NCI-H2029 (cell line): ENCODE data around the gene KLHDC10.
"Not testable (repeated sequence)": the region's sequence is repeated elsewhere in the genome, so short reads cannot be mapped to it uniquely, and the experiment has no call there.

Experiments used
- DNase-seq: peaks from one replicate; lab custom pipeline; 2025; lab: John Stamatoyannopoulos, UW

Gene KLHDC10

DNA sequence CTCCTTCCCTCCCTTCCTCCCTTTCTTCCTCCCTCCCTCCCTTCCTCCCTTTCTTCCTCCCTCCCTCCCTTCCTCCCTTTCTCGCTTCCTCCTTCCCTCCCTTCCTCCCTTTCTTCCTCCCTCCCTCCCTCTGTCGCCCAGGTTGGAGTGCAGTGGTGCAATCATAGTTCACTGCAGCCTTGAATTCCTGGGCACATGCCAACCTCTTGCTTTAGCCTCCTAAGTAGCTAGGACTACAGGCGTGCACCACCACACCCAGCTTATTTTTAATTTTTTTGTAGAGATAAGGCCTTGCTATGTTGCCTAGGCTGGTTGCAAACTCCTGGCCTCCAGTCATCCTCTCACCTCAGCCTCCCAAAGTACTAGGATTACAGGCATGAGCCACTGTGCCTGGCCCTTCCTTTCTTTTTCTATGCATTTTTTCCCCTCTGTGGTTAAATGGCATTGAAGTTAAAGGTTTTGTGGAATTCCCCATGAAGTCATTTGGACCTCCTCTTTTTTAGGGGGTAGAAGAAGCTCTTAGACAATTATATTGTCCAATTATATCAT, 9.6 kb downstream of the KLHDC10 start:
- no peak for DNase-seq

DNA sequence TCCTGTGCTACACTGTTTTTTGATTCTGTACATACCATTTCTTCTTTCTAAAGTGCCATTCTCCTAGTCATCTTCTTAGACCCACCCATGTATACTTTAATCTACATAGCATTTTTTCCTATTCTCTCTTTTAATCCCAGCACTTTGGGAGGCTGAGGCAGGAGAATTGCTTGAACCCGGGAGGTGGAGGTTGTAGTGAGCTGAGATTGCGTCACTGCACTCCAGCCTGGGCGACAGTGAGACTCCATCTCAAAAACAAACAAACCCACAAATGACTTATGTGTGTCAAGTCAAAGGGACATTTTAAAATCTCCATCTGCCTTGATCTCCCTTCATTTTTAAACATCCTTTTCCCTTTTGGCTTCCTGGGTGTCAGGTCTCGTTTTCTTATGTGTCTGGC, 13.2 kb downstream of the KLHDC10 start:
- not testable (repeated sequence) for DNase-seq

DNA sequence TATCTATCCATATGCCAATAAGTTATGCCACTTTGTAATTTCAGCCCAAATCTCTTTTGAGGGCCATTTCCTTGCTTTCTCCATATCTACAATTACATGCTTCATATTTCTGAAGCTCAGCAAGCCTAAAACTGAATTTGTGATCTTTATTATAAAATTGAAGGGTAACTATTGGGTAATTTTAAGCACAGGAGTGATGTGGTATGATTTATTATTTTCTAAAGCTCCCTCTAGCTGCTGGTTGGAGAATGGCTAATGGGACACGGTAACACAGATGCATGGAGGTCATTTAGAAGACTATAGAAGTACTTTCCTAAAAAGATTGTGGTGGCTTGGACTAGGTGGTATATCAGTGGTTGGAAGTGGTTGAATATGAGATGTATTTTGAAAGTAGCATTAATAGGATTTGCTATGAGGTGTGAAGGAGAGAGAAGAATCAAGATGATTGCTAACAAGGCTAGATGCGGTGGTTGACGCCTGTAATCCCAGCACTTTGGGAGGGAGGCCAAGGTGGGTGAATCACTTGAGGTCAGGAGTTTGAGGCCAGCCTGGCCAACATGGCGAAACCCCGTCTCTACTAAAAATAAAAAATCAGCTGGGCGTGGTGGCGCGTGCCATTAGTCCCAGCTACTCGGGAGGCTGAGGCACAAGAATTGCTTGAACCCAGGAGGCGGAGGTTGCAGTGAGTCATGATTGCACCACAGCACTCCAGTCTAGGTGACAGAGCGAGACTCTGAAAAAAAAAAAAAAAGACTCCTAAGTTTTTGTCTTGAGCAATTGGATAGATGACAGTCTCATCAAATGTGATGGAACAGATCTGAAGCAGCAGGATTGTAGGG, 13.9 kb downstream of the KLHDC10 start:
- DNase-seq = no peak

DNA sequence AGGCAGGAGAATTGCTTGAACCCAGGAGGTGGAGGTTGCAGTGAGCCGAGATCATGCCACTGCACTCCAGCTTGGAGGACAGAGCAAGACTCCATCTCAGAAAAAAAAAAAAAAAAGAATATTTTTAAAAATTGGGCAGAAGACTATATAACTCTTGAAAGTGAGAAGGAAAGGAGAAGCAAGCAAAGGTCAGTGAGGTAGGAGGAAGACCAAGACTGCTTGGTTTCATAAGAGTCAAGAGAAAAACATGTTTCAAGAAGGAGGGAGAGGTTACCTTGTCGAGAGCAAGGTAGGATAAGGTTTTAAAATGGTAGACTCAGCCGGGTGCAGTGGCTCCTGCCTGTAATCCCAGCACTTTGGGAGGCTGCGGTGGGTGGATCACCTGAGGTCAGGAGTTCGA, 14.9 kb downstream of the KLHDC10 start:
- DNase-seq = not testable (repeated sequence)

DNA sequence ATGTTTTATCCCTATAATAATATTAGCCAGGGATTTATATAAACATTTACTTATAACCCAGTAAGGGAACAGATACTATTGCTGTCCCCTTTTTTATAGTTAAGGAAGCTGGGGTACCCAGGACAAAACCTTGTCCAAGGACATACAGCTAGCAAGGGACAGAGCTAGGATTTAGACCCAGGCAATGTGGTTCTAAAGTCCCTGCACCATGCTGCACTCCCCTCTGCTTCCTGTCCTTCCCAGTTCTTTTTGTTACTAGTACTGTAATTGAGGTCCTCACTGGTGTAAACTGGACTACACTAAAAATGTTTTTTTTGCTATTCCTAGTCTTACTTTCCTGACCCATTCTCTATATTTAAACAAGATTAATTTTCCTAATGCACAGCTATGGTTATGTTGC, 16.6 kb downstream of the KLHDC10 start:
- DNase-seq = no peak

DNA sequence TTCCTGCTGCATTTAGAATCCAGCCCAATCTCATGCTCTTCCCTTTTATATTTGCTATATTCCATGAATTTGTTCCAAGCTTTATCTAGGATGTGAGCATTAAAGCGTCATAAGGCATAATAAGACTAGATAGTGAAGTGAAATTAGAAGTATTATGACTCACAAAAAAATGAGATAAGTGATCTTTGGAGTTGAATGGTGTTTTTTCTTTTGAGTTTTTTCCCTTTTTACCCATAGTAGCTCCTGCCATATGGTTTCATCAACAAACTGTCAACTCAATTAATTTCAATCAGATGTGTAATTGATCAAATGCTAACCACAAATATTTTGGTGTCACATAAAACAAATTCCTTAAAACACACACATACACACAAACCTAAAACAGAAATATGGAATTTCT, 17.0 kb downstream of the KLHDC10 start:
- no peak for DNase-seq

DNA sequence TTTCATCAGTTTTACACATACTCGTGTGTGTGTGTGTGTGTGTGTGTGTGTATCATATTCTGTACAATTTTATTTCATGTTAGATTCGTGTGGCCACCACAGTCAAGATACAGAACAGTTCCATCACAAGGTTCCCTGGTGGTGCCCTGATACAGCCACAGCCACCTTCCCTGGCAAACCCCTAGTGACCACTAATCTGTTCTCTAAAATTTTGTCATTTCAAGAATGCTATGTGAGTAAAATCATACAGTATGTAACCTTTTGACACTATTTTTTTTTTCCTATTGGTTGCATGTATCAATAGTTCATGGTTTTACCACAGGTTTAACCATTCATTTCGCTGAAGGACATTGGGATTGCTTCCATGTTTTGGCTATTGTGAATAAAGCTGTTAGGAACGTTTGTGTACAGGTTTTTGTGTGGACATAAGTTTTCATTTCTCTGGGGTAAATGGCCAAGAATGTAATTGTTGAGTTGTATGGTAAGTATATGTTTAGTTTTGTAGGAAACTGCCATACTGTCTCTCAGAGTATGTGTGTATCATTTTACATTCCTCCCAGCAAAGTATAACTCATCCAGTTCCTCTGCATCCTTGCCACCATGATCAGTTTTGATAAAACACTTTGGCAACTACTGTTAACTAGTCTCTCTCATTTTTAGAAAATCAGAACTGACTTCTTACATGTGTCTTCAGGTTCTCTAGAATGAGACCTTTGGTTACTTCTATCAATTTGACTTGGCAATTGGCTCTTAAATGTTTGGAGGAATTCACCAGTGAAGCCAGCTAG, 20.6 kb downstream of the KLHDC10 start:
- no peak for DNase-seq

DNA sequence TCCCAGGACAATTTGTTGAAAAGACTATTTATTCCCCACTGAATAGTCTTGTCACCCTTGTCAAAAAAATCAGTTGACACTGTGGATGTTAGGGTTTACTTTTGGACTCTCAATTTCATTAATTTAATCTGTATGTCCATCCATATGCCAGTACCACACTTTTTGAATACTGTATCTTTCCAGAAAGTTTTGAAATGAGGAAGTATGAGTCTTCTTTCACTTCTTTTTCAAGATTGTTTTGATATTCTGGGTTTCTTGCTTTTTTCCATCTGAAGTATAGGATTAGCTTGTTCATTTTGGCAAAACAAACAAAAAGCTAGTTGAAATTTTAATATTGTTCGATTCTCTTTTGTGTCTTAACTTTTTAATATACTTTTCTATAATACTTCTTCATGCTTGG, 21.7 kb downstream of the KLHDC10 start:
- no peak for DNase-seq

DNA sequence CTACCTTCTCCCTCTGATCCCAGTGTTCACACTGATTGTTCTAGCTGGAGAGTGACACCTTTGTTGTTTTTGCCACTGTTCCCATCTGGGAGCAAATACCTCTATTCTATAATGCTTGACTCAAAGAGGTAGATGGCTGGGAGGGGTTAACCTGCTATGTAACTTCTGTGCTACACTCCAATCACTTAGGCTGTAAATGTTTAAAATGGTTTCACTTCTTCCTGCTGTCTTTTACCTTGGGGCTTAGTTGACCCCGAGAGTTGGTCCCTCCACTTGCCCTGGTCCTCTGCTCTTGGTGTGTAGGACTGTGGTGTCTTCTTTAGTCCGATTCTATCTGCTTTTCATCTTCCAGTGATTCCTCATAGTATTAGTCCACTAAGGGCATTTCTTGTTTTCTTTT, 22.3 kb downstream of the KLHDC10 start:
- no peak for DNase-seq

DNA sequence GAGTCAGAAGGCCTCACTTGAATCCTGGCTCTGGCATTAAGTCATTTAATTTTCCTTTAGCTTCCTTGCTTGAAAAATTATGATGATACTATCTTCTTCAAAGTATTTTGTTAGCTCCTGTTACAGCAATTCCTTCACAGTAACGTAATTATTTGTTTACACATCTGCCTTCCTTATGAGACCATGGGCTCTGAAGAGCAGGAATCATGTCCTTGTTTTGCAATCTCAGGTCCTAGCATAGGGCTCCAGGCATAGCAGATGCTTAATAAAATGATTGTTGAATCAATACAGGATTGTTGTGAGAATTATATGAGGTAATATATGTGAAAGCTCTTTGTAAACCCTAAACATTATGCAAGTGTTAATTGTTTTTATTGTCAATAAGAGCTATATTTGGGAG, 25.5 kb downstream of the KLHDC10 start:
- DNase-seq = peak; percentile 13

DNA sequence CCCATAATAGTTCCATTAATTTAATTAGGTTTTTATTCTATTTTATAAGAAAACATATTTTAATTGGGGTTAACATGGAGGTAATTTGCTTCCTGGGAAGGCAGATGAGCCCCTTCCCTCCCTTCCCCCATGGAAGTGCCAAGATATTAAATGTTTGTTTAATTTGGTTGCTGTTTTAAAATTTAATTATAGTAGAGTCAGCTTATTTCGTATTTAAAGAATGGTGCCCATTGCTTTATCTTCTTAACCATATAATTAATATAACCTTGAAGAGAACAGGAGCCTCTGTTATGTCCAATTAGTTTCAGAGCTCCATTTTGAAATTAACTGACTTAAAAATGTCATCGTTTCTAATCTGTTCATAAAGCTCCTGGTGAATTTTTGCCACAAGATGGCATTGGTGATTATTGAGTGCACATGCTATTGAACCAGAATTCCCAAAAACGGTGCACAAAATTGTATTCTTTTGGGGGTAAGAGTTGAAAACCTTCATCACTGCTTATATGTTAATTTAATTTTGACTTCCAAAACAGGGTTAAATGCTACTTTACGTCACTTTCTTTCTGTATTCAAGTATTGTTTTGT, 26.0 kb downstream of the KLHDC10 start:
- DNase-seq = no peak

DNA sequence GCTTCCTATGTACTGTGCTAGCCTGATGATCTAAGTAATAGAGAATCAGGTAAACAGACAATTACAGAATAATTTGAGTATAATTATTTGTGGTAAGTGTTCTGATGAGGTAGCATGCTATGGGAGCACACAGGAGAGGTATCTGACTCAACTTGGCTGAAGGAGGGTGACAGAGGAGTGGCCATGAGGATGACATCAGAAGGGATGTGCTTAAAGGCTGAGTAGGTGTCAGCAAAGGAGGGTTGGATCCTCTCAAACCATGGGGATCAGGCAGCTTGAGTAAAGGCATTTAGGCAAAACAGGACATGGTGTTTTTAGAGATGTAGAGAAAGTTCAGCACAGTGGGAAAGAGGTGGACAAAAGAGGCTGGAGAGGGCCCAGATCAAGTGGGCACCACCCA, 29.0 kb downstream of the KLHDC10 start:
- DNase-seq = no peak

DNA sequence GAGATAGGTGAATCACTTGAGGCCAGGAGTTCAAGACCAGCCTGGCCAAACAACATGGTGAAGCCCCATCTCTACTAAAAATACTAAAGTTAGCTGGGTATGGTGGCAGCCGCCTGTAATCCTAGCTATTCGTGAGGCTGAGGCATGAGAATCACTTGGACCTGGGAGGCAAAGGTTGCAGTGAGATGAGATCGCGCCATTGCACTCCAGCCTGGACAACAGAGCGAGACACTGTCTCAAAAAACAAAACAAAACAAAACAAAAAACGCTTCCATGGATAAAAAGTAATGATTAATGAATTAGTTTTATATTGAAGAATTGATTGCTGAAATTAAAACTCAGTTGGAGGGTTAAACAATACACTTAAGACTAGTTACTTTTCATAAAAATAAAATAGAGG, 32.3 kb downstream of the KLHDC10 start:
- DNase-seq = no peak

DNA sequence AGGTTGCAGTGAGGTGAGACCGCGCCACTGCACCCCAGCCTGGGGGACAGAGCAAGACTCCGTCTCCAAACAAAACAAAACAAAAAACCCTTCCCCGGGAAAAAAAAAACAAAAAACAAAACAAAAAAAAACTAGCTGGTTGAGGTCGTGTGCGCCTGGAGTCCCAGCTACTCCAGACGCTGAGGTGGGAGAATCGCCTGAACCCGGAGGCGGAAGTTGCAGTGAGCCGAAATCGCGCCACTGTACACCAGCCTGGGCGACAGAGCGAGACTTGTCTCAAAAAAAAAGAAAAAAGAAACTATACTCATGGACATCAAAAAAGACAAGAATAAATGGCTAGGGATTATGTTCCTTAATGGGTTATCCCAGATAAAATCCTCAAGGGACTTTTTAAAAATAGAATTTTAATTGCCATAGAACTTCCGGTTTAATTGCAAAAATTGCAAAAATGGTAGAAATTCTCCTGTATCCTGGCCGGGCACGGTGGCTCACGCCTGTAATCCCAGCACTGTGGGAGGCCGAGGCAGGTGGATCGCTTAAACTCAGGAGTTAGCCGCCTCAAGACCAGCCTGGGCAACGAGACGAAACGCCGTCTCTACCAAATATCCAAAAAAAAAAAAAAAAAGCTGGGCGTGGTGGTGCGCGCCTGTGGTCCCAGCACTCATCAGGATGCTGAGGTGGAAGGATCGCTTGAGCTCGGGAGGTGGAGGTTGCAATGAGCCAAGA, 37.8 kb downstream of the KLHDC10 start:
- no peak for DNase-seq

DNA sequence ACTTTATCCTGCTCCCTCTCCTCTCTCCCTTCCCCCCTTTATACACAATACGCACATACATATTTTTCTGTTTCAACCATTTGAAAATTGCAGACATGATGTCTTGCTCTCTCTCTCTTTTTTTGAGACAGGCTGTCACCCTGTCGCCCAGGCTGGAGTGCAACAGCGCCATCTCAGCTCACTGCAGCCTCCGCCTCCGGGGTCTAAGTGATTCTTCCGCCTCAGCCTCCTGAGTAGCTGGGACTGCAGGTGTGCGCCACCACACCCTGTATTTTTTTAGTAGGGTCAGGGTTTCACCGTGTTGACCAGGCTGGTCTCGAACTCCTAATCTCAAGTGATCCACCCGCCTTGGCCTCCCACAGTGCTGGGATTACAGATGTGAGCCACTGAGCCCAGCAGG, 38.5 kb downstream of the KLHDC10 start:
- no peak for DNase-seq

DNA sequence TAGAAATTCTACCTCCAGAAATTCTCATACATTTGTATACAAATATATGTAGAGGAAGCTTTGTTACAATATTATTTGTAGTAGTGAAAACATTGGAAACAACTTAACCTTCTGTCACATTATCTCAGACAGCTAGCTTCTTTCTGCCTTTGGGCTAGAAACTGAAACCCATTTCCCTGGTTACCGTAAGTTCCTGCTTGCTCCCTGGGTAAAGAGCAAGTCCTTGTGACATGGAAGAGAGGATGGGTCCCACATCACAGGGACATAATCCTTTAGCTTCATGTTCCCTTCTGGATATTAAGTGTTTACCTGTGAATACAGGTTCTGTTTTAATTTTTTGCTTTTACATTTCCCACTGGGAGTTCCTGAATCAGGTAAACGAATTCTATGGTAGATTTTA, 41.8 kb downstream of the KLHDC10 start:
- DNase-seq = no peak

DNA sequence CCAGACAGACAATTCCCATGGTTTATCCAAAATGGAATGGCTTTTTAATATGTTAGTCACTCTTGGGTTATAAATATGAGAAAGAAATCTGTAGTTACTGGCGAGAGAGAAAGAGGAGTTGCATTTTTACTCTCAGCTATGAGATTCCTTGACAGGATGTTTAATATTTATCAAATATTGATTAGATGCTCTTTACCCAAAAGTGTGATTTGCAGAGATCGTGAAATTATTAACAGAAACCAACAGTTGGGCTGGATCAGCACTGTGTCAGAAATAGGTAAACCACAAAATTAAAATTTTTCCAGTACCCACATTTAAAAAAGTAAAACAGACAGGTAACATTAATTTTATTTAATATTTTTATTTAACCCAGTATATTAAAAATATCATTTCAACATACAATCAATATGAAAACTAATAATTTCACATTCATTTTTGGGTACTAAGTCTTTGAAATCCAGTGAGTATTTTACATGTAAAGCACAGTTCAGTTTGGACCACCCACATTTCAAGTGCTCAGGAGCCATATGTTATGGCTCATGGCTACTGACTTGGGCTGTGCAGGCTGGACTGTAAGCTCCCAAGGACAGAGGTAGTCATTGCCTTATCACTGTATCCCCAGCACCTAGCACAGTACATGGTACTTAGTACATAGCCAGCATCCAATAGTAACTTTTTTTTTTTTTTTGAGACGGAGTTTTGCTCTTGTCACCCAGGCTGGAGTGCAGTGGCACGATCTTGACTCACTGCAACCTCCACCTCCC, 42.5 kb downstream of the KLHDC10 start:
- no peak for DNase-seq

DNA sequence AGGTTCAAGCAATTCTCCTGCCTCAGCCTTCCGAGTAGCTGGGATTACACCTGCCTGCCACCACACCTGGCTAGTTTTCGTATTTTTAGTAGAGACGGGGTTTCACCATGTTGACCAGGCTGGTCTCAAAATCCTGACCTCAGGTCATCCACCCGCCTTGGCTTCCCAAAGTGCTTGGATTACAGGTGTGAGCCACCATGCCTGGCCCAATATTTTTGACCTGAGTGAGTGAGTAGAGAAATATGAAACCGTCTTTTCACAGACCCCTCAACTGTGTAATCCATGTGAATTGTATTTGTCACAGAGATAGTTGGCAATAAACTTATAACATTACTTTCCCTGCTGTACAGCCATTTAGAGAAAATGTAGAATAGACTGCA, 43.1 kb downstream of the KLHDC10 start:
- DNase-seq = not testable (repeated sequence)

DNA sequence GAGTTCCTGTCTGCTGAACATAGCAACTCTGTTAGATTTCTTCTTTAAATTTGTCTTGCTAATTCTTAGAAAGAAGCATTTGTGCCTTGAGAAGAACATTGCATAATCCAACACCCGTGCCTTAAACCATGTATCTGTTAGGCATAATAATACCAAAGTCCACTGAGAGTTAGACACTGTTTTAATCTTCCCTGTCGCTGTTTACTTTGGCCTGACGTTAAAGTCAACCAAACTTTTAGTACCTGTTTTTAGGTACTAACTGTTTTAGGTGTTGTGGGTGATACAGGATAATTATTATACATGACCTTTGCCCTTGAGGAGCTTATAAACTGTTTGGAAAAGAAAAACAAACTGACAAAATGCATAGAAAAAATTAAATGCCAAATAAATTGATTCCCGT, 43.6 kb downstream of the KLHDC10 start:
- no peak for DNase-seq

DNA sequence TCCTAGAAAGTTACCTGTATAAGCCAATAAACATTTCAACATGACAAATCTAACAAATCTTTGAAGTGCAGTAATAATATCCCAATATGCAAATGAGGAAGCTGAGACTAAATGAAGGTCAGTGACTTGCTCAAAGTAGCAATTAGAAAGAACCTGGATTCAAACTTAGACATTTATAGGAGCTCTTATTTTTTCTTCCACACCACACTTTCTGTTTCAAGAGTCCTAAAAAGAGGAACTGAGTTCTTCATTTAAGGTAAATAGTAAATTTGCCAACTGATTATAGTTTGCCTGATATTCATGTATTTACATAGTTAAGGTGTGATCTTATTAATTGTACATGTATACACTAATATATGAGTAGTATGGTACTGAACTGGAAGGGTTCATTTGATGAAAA, 44.0 kb downstream of the KLHDC10 start:
- DNase-seq = no peak

DNA sequence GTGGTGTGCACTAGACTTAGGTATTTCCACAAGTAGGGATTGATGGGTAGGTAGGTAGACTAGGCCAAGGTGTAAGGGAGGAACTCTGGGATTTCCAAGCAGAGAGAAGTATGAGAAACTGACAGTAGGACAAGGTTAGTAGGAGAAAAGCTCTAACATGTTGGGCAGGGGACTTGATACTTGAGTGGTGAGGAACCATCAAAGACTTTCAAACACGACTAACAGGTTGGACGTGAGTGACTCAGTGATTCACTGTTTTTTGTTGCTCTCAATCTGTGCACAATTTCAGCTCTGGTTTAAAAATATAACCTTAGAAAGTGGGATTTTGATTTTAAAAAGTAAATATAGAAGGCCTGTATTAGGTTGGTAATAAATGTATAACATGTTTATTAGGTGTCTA, 44.4 kb downstream of the KLHDC10 start:
- DNase-seq = no peak
